GM19043 (cell line): ENCODE results near the gene TADA2A.

ENCODE experiments used
- ATAC-seq: cut with Tn5 transposase; IDR thresholded peaks from one replicate; pipeline ENCODE4 v1.9.1; 2021; ENCODE audit warnings: low read depth; ENCODE audit not compliant: unreplicated experiment

TADA2A gene

DNA sequence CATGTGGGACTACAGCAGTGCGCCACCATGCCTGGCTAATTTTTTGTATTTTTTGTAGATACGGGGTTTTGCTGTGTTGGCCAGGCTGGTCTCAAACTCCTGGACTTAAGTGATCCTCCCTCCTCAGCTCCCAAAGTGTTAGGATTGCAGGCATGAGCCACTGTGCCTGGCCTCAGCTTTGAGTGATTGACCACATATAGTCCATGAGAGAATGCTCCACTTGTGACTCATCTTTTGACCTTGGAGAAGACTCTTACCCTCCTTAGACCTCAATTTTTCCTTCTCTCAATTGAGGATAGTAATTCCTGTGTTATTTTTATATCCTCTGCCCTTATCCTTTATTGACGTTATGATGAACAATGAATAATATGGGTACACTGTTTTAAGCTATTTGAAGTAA lies 52.1 kb downstream of the TADA2A start:
- ATAC-seq: no peak

DNA sequence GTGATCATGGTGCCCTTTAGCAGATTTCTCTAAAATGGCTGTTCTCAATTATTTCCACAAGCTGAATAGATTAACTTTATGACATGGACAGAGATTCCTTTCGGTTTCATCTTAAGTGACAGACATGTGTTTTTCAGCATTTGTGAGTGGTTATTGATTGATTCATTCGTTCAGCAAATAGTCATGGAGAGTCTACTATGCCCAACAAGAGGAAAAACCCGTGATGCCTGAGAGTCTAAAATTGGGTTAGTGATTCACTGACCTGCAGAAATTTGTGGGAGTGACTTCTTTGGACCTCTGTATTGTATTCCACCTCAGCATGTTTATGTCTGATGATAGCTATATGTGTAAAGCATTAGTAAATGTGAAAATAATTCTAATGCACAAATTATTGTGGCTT lies 55.0 kb downstream of the TADA2A start:
- no peak for ATAC-seq

DNA sequence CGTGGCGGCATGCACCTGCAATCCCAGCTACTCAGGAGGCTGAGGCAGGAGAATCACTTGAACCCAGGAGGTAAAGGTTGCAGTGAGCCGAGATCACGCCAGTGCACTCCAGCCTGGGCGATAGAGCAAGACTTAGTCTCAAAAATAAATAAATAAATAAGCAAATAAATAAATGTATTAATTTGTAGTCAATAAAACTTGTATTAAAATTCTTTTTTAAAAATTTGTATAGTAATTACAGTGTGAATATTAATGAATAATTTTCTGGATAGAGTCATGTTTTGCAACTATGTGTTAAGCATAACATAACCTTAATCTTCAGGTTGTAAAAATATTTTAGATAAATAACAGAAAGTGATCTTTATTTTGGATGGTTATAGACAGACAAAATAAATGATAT lies 55.8 kb downstream of the TADA2A start:
- no peak for ATAC-seq

DNA sequence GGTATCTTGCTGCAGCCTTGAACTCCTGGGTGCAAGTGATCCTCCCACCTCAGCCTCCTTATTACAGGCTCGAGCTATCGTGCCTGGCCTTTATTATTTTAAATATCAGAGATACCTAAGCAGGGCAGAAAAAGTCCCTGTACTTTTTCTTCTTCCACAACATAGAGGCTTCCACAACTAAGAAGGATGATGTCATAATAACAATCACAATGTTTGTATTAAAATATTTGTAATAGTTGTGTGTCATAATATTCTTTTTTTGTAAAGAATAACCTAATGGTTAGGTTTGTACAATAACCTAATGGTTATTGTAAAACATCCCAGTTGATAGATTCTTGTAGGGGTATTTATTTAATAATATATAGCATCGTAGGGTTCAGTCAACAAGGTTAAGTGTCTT lies 56.4 kb downstream of the TADA2A start:
- no peak for ATAC-seq

DNA sequence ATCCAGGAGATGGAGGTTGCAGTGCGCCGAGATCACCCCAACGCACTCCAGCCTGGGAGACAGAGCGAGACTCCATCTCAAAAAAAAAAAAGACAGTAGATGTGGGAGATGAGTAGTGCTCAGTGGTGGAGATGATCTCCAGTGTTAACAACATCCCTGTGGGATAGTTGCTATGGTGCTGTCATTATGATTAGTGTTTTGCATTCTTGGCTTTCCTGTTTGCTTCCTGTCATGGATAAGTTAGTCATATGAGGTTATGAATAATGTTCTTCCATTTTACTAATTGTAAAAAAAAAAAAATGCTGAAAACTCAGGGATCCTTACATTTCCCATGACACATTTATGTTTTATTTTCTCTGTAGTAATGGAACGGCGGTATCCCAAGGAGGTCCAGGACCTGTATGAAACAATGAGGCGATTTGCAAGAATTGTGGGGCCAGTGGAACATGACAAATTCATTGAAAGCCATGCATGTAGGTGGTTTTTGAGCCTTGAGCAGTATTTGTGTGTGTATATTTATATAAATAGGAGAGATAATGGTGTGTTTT lies 58.5 kb downstream of the TADA2A start:
- no peak for ATAC-seq

DNA sequence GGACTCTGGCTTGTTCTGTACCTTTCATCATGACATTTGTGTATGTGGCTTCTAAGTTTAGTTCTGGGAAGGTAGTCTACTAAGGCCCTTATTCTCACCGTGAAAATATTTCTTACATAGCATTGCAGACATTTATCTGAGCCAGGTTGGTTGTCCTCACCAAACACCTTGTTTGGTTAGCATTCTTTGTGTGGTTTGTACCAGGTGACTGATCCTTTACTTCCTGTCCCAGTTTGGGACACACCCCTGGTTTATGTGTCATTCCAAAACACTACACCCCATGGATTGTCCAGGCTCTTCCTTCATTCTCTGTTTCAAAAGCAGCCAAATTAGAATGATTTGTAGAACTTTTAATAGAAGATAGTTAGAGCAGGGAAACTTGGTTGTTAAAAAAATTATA lies 59.8 kb downstream of the TADA2A start:
- no peak for ATAC-seq

DNA sequence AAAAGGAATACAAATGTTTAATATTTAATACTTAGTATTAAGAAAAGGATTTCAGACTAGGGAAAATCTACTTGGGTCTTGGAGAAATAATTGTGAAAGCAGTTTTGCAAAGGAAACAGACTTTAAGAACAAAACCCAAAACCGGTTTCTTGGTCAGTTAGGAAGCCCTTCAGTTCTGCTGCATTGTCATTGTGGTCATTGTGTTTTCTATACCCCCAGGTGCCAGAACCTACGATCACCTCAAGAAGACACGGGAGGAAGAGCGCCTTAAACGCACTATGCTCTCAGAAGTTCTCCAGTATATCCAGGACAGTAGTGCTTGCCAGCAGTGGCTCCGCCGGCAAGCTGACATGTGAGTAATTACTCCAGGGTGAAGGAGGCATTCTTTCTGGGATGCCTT lies 63.5 kb downstream of the TADA2A start:
- ATAC-seq: no peak

DNA sequence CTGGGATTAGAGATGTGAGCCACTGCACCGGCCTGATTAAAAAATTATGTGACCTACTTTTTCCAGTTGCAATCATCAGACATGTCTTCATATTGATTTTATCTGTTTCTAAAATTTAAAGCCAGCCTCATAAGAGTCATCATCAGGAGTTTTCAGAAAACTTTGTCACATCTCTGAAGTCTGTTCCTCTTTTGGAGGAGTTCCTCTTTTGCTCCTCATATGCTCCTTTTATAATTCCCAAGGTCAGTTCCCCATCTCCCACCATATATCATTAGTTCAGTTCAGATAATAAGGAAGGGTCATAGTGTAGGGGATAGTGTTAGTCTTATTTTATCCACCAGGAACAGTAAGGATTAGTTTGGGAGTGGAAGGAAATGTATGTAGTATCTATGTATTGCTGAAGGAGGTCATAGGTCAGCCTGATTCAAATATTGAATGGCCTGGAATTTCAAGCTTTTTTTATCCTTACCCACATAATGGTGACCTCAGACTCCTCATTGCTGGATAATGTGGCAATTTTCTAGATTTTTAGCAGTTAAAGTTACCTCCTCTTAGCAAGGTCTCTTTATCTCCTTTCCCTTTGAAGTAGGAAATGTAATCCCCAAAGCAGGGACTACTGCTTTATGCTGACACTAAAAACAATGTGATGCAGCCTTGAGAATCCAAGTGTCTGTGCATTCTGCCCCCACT lies 69.2 kb downstream of the TADA2A start:
- ATAC-seq: no peak

DNA sequence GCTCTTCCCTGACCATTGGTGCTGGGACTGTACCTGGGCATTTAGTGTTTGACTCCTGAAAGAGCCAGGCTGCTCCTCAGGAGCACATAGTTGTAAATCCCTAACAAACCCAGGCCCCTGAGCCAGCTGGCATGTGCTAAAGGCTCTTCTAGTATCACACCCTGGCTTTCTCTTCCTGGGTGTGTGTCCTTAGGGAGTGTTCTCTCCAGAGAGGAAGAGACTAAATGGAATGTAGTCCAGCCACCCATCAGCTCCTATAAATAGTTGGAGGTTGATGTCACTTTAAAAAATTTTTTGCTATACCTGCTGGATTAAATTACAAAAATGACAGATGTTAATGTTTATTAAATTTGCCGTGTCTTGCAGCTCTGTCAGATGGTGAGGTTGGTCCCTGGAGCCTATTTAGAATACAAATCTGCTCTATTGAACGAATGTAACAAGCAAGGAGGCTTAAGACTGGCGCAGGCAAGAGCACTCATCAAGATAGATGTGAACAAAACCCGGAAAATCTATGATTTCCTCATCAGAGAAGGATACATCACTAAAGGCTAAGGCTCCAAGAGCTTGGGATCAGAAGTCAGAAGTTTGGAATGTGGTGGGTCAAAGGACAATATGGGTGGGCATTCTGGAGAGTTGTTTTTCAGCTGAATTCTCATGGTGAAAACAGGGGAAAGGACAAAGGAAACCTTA lies 69.9 kb downstream of the TADA2A start:
- no peak for ATAC-seq

DNA sequence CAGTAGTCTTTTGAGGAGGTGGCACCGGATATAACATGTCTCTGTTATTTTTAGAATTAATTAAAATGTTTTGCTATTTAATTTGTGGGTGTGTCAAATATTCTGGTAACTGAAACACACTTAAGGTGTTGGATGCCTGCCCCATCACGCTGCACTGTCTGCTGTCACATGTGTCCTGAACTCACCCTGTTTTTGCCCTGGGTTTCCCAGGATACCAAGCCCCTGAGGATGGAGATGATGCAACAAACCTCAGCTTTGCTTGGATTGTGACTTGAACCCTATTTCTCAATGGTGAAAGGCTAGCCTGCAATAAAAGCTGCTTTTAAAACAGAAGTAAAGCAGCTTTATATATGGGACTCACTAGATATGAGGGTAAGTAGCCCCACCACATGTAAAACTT lies 71.5 kb downstream of the TADA2A start:
- no peak for ATAC-seq

DNA sequence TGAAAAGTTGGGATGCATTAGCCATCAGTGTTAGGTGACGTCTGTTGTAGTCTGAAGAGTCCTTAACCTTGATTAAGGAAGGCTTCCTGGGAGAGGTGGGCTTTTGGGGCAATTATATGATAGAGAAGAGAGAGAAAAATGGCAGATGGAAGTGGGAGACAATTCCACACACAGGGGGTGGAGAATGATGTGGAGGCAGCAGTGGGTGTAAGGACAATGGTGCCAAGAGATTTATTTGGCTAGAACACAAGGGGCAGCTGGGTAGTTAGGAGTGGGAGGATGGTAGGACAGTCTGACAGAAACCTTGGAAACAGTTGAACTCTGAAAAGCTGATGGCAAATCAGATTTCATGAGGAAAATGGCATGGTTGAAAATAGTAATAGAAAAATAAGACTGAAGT lies 72.3 kb downstream of the TADA2A start:
- ATAC-seq: no peak

DNA sequence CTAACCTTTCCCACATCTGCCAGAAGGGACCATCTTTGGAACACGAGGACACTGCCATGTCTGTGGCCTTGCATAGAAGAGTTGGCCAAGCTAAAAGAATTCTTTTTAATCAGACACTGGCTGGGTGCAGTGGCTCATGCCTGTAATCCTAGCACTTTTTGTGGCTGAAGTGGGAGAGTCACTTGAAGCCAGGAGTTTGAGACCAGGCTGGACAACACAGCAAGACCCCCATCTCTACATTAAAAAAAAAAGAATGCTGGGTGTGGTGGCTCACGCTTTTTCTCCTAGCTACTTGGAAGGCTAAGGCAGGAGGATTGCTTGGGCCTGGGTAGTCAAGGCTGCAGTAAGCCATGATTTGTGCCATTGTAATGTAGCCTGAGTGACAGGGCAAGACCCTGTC lies 73.7 kb downstream of the TADA2A start:
- ATAC-seq: no peak

DNA sequence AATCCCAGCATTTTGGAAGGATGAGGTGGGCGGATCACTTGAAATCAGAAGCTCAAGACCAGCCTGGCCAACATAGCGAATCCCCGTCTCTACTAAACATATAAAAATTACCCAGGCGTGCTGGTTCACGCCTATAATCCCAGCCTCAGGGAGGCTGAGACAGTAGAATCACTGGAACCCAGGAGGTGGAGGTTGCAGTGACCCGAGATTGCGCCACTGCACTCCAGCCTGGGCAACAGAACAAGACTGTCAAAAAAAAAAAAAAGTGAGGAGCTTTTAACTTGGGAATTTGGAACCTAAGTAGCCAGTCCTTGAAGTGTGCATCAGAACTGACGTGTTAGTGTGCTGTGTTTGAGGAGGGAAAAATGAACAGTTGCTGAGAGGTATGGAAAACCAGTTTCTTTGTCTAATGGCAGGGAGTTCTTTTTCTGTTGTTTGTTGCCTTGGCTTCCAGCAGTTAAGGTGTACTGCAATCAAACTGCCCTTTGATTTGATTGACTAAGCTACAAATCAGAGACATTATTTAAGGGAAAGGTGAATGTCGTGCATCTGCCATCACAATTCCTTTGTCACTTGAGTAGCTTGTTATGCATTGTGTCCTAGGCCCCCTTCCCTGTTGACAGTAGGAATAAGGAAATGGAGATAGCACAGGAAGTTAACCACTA lies 74.4 kb downstream of the TADA2A start:
- ATAC-seq: no peak

DNA sequence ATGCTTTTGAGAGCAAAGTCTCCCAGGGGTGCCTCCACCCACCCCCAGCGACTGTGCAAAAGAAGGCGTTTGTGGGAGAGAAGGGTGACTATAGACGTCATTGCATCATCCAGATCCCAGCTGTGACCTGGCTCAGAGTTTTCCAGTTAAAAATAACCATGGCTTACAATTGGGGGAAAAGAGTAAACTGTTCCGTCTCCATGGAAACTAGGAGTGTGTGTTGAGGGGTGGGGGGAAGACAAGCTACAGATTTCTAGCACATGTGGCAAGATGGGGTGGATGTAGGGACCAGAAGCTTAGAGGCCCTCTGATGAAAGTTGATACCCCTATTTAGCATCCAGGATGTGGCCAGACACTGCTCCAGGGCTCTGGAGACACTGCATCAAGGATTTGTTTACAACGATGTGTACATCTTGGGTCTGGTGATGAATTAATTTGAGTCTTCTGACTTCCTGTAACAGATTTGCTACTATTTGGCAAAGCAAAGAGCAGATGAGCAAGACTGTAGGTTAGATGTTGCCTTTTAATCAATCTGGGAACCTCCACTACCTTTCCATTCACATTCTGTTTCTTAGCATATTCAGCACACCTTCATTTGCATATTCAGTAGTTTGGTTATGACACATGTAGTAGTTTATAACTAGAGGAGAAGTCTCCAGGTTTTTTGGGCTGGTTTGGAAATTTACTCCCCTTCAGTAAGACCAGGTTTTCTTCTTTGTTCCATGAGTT lies 76.8 kb downstream of the TADA2A start:
- ATAC-seq: no peak

DNA sequence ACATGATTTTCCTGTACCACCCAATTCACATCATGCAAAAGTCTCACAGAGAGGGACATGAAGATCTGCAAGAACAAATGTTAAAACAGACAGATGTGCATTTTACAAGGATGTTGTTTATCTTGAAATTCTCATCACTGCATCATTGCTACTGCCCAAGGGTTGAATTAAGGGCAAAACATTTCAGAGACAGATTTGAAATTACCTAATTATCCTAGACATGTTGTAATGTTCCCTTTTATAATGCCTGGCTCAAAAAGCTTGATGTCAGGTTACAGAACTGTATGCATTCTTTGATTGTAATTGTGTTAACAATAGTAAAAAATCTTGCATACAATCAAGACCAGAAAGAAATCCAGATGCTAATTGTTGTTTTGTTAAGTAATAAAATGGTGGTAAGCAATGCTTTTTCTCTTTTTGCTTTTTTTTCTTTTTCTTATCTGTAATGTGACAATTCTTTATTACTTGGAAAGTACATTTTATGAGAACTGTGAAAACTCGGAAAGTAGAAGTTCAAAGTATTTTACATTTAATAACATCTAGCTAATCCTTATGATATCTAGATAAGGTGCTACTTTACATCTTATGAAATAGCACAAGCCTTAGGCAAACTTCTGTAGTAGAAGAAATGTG lies 79.4 kb downstream of the TADA2A start:
- ATAC-seq: no peak

DNA sequence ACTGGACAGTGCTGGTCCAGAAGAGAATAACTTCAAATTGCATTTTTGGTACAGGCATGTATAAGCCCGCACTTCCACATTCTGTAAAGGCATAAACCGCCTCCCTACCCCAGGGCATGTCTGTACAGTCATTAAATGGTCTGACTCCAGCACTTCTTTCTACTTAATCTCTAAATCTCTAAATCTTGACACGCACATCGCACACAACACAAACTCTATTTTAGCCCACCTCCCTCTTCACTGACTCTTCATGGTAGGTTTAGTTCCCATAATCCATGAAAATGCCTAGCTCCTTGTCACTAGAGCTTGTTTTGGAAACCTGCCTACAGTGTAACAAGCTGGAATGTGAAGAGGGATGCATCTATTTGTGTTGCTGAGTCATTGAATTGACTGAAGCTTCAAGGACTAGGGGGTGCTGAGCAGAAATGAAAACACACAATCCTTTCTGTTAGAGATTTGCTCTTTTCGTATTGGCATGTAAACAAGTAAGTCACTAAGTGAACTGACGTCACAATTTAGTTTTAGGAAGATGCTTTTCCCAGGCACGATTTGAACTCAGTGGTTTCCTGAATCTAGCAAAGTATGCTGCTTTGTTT lies 81.4 kb downstream of the TADA2A start:
- ATAC-seq: no peak

DNA sequence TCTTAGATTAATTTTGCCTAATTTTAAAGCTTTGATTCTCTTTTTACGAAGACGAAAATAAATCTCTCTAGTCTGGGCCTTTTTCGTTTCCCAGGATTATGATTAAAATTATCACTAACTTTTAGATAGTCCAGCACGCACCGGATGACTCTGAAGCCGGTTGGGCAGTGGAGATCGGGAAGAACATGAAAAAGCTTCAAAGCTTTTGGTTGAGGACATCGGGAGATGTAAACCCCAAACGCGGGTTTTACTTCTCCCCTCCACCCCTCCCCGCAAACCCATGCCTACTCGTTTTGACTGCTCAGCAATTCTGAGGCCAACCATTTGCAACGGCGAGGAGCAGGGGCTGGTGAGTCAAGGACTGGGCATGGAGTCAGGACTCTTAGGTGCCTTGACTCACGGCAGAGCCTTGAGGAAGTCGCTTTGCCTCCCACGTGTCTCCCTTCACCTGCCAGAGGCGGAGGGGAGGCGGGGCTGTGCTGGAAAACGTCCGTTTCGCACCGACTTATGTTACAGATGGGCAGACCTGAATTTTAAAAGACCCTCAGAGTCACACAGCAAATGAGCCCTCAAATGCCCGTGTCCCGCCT lies 82.0 kb downstream of the TADA2A start:
- no peak for ATAC-seq

DNA sequence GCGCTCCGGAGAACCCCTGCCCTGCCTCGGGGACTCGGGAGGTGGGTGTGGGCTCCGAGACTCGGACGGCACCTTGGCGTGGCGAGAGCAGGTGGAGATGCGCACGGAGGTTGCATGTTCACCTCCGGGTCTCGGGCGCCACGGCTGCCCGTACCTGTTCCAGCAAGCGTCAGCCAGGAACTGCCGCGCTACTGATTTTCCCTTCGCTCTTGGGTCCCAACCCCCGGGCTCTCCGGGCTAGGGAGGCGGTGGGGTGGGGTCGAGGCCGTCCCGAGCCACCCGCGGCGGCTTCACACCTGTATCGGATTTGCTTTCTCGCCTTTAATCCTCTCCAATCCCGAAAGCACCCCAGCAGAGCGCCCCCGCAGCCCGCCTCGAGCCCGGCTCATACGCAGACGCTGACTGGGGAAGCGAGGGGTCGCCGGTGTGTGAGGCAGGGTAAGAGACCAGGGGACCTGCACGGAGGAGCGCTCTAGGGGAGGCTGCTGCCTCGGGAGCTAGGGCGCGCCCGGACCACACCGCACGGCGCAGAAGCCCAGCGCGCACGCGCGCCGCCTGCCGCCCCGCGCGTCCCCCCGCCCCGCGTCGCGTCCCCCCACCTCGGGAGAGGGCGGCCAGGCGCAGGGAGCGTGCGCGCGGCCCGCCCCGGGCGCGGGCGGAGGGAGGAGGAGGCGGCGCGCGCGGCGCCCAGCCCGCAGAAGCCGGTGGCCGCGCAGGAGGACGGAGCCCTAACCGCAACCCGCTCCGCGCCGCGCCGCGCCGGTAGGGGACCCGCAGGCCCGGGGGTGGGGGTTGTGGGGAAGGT lies 82.7 kb downstream of the TADA2A start, which contains the start of gene DUSP14:
DUSP14 (plus strand) TSS at position 695 of the 805 bp plus-strand sequence. CDS start 22,382 bp downstream, outside the sequence.
- peak; percentile 54 for ATAC-seq
